ENCODE measurements around the gene FCER1A. TPM values are rescaled to one million over a fixed set of nuclear protein-coding genes. Genes with fewer than 3 reads are reported as not detected.
A peak's percentile ranks its signal among the peaks of the same experiment; 100 is the strongest.

Gene FCER1A
- total RNA-seq: not detected in 2 replicates

- no peak for DNase-seq (ENCODE audit: low read depth)
- H3K36me3 ChIP-seq (ENCODE audit: control insufficient read depth, insufficient read depth, low read length): no peaks in the 10 kb centered on the region
- H3K27me3 ChIP-seq (ENCODE audit: control insufficient read depth, insufficient read depth, low read length): no peaks in the 10 kb centered on the region
- no peak within 1 kb of the TSS for H3K4me3 ChIP-seq (ENCODE audit: low read depth, low read length)
- TF ChIP-seq CTCF (IDR thresholded peaks at IDR 0.05; ENCODE audit: insufficient read depth, low read length, severe bottlenecking): no peak
- FAIRE-seq: no peak
Measured at GRCh38 chr1:159302095-159302494, at the start of gene FCER1A. Gene FCER1A (plus strand): TSS chr1:159302336. CDS start chr1:159302365, 29 bp downstream.

- TF ChIP-seq CTCF (IDR thresholded peaks at IDR 0.05; ENCODE audit: insufficient read depth, low read length, severe bottlenecking): no peak
- no peak overlapping the region for H3K4me3 ChIP-seq (ENCODE audit: low read depth, low read length)
- no peaks in the 10 kb centered on the region for H3K27me3 ChIP-seq (ENCODE audit: control insufficient read depth, insufficient read depth, low read length)
- DNase-seq (ENCODE audit: low read depth) (no peak), FAIRE-seq (no peak)
- H3K36me3 ChIP-seq (ENCODE audit: control insufficient read depth, insufficient read depth, low read length): no peaks in the 10 kb centered on the region
Measured at GRCh38 chr1:159261311-159261710, 40.8 kb upstream of the FCER1A start.

GRCh38 chr1:159261721-159262494 lies 40.2 kb upstream of the FCER1A start:
- peak; percentile 90 for DNase-seq (ENCODE audit: low read depth)
- H3K36me3 ChIP-seq (ENCODE audit: control insufficient read depth, insufficient read depth, low read length): no peaks in the 10 kb centered on the region
- no peak overlapping the region for H3K4me3 ChIP-seq (ENCODE audit: low read depth, low read length)
- H3K27me3 ChIP-seq (ENCODE audit: control insufficient read depth, insufficient read depth, low read length): no peaks in the 10 kb centered on the region
- no peak for FAIRE-seq
- no peak for TF ChIP-seq CTCF (IDR thresholded peaks at IDR 0.05; ENCODE audit: insufficient read depth, low read length, severe bottlenecking)

GRCh38 chr1:159266832-159267231 lies 35.3 kb upstream of the FCER1A start:
- Histone ChIP-seq H3K36me3 (ENCODE audit: control insufficient read depth, insufficient read depth, low read length) (no peaks in the 10 kb centered on the region), H3K4me3 (ENCODE audit: low read depth, low read length) (no peak overlapping the region), H3K27me3 (ENCODE audit: control insufficient read depth, insufficient read depth, low read length) (no peaks in the 10 kb centered on the region)
- TF ChIP-seq CTCF (IDR thresholded peaks at IDR 0.05; ENCODE audit: insufficient read depth, low read length, severe bottlenecking): no peak
- DNase-seq (ENCODE audit: low read depth) (peak; percentile 22), FAIRE-seq (no peak)

- no peak for FAIRE-seq
- no peaks in the 10 kb centered on the region for H3K27me3 ChIP-seq (ENCODE audit: control insufficient read depth, insufficient read depth, low read length)
Measured at GRCh38 chr1:159274631-159275030, 27.5 kb upstream of the FCER1A start.

More at GRCh38 chr1:159274631-159275030, 27.5 kb upstream of the FCER1A start:
- Histone ChIP-seq H3K36me3 (ENCODE audit: control insufficient read depth, insufficient read depth, low read length) (no peaks in the 10 kb centered on the region), H3K4me3 (ENCODE audit: low read depth, low read length) (no peak overlapping the region)
- TF ChIP-seq CTCF (IDR thresholded peaks at IDR 0.05; ENCODE audit: insufficient read depth, low read length, severe bottlenecking): no peak
- no peak for DNase-seq (ENCODE audit: low read depth)

All from bronchial epithelial cell (primary cell).